GM21515 (cell line): ENCODE results near the gene CD36.

ENCODE experiments used
- ATAC-seq: cut with Tn5 transposase; IDR thresholded peaks from one replicate; pipeline ENCODE4 v1.9.1; 2021; ENCODE audit not compliant: unreplicated experiment

CD36 gene

DNA sequence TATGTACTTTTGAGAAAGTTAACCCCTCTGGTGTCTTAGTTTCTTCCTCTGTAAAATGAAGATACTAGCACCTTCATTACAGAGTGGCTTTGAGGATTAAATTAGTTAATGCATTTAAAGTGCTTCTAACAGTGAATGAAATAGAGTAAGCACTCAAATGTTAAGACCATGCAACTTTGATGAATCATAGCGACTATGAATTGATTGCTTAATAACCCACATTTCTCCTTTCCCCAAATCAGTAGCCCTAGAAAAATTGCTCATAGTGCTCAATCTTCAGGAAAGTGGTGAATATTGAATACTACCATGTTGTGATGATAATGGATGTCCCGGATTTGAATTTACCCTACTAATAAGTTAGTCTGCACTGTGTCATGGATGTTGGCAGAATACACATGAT lies 48.1 kb downstream of the CD36 start:
- no peak for ATAC-seq

DNA sequence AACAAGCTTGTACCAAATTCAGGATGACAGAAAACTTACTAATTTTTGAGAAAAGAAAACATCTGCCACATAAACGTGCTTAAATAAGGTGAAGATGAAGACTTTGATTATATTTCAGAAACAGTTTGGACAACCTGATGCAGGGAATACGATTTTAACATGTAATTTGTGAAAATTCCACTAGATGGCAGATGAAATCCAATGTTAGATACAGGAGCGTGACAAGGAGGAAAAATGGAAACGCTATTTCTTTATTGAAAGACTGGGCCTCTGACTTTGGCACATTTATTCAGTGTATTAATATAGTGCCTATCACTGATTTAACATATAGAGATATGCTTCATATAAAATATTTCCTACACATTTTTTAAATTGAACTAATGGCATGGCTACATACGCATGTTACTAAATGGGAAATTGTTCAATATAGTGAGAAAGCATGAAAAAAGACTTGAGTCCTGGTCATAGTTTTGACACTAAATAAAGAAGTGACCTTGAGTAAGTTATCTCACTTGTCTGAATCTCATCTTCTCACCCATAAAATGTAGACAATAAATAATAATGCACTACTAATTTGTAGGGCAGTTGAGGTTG lies 60.7 kb downstream of the CD36 start:
- peak; percentile 83 for ATAC-seq

- ATAC-seq = no peak
These were observed 61.3 kb downstream of the CD36 start for GRCh38 chr7:80699721-80700256.

DNA sequence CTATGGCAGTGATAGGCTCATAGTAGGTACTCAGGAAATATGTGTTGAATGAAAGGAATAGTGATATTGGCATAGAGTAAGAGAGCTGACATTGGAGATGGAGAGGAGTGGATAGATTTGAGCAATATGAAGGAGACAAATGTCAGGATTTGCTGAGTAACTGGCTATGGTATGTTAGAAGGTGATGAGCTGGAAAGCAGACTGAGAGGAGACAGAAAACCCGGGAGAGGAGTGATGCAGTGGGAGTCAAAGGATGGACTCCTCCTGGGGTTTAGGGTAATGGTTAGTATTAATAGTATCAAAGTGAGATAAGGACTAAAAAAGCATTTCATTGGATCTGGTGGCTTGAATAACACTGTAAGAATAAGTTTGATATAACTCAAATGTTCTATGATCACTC lies 64.8 kb downstream of the CD36 start:
- no peak for ATAC-seq

DNA sequence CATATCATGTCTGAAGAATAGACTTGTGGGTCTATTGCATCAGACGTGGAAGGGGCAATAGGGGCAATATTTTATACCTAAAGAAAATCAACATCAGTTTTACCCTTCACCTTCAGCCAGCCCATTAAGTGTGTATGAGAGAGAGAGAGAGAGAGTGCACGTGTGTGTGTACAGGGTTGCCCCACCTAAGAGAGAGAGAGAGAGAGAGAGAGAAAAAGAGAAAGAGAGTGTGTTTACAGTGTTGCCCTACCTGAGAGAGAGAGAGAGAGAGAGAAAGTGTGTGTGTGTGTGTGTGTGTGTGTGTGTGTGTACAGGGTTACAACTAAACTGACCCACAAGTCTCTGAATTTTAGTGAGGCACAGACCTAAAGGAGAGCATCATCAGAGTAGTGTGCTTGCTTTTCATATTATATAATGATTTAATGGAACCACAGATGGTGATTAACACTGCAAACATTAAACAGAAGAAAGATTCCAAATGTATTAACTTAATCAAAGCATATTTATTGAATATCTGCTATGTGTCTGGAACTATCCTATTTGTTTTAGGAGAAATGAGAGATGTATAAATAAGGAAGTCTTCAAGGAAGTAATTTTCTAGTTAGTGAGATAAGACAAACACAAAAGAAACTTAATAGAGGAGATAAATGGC lies 66.8 kb downstream of the CD36 start:
- no peak for ATAC-seq

DNA sequence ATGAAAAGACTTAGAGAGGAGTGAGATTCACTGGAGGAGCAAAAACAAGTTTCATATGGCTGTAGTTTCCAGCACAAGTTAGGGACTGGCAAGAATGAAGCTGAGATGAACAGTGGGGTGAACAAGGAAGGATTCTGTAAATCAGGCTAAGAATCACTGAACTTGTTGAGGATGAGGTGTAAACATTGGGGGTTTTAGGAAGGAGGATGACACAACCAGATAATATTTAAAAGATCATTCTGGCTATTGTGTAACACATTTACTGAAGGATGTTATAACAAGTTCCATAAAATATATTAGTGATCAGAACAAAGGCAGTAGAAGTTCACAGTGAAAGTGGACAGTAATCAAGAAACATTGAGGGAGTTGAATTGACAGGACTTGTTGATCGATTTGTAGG lies 68.9 kb downstream of the CD36 start:
- ATAC-seq = no peak

DNA sequence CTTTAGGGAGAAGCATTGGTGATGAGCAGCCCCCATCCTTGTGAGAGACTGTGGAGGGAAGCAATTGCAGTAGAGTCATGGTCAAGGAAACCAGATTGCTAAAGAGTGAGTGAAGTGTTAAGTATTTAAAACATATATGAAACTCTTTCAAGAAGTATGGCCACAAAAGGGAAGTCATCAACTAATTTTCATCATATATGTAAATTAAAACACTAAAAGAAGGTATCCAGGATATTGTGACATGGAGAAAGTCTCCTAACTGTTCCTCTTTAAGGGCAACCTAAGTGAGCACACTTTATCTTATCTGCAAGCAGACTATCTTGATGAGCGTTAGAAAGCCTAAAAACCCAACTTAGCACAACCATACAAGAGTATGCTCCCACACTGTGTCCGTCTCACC lies 69.7 kb downstream of the CD36 start:
- ATAC-seq = no peak

GRCh38 chr7:80711531-80711930 lies 73.1 kb downstream of the CD36 start:
- no peak for ATAC-seq

GRCh38 chr7:80719261-80719660 lies 80.8 kb downstream of the CD36 start:
- no peak for ATAC-seq

- ATAC-seq = no peak
These were observed 81.7 kb downstream of the CD36 start for GRCh38 chr7:80720146-80720545.

- no peak for ATAC-seq
These were observed 83.6 kb downstream of the CD36 start for GRCh38 chr7:80721883-80722615.

- no peak for ATAC-seq
These were observed 84.3 kb downstream of the CD36 start for GRCh38 chr7:80722616-80723195.

- ATAC-seq = no peak
These were observed 85.9 kb downstream of the CD36 start for GRCh38 chr7:80724249-80724871.

DNA sequence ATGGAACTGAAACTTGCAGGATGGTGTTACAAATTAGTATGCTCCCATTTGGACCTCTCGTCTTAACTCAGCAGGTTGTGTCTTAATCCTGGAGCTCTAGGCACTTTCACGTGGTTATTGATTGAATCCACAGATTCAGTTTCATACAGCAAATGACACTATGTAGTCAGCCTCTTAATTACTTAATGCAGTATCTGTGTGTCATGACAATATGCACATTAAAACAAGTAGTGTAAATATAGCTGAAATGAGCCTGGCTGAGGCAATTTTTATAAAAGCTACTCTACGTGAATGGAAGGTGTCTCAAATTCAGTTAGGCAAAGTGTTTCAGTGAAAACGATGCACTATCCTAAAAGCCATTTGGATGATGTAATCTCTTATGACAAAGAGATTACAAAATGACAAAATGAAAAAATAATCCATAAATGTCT lies 86.8 kb downstream of the CD36 start:
- ATAC-seq = no peak
